Neural progenitor cell (in vitro differentiated cells): ENCODE results near the gene E4F1.

Source experiments
- CTCF ChIP-seq: fragments of 200-600 bp; sonication (generic); IDR thresholded peaks from 2 replicates; pipeline ENCODE4 v1.5.1; 2017; ENCODE audit warnings: antibody characterized with exemption, mild to moderate bottlenecking
- EZH2 ChIP-seq: fragments of 200-600 bp; sonication (generic); IDR thresholded peaks from 2 replicates; pipeline ENCODE4 v1.6.1; 2017; ENCODE audit warnings: antibody characterized with exemption, mild to moderate bottlenecking, moderate library complexity
- EZH2phosphoT487 ChIP-seq: fragments of 200-600 bp; sonication (generic); IDR thresholded peaks from 2 replicates; pipeline ENCODE4 v1.6.1; 2017; ENCODE audit warnings: antibody characterized with exemption

- TF ChIP-seq EZH2phosphoT487 = no peak
- no peak for TF ChIP-seq CTCF
- no peak for TF ChIP-seq EZH2
Measured at GRCh38 chr16:2270070-2270462, 46.7 kb downstream of the E4F1 start.
